Prostate gland (tissue), 2 donors: Measurements from ENCODE around the gene GRAMD4.

Experiments used
- POLR2A ChIP-seq: fragments of 450-650 bp; IDR thresholded peaks from one replicate; pipeline ENCODE4 v1.6.1; 2016; ENCODE audit warnings: antibody characterized with exemption, mild to moderate bottlenecking
- TF ChIP-seq, protein P1 (sequence below), 4 experiments: fragments of 200-600 bp in 2 of 4; fragments of 450-650 bp in 2 of 4; sonication (generic) in 2 of 4; IDR thresholded peaks; 1 replicate in 3 of 4; 2 replicates in 1 of 4; pipeline ENCODE4 v1.5.1; 2016 to 2019; ENCODE audit warnings: antibody characterized with exemption in 4 of 4, mild to moderate bottlenecking in 2 of 4, moderate library complexity in 2 of 4

DNA sequence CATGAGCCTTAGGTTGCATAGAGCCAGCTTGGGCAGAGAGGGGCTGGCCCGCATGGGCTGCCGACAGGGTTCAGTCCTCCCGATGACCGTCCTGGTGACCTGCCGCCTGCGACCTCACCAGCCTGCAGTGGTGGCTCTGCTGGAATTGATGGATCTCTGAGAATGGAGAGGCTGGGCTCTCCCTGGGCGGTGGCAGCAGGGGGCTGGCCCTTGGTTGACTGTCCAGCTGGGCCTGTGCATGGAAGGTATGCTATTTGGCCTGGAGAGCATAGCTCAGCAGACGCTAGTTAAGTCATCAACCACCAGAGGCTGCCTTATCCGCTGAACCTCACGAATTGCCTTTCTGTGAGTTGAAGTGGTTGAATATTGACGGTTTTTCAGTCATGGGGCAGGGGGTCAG lies 19.7 kb downstream of the GRAMD4 start:
- TF ChIP-seq, protein P1, sequence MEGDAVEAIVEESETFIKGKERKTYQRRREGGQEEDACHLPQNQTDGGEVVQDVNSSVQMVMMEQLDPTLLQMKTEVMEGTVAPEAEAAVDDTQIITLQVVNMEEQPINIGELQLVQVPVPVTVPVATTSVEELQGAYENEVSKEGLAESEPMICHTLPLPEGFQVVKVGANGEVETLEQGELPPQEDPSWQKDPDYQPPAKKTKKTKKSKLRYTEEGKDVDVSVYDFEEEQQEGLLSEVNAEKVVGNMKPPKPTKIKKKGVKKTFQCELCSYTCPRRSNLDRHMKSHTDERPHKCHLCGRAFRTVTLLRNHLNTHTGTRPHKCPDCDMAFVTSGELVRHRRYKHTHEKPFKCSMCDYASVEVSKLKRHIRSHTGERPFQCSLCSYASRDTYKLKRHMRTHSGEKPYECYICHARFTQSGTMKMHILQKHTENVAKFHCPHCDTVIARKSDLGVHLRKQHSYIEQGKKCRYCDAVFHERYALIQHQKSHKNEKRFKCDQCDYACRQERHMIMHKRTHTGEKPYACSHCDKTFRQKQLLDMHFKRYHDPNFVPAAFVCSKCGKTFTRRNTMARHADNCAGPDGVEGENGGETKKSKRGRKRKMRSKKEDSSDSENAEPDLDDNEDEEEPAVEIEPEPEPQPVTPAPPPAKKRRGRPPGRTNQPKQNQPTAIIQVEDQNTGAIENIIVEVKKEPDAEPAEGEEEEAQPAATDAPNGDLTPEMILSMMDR (IDR thresholded peaks at IDR 0.05) = no peak
- no peak for TF ChIP-seq POLR2A
